Calu3 (cell line): Measurements from ENCODE around the gene SSB. TPM values are rescaled to one million over a fixed set of nuclear protein-coding genes. Genes with fewer than 3 reads are reported as not detected.

ENCODE experiments used
- BruUV-seq: library from RNA; stranded (reverse); fragments of 400-500 nt; replicated peaks from 2 replicates; lab custom pipeline; 2021; lab: Mats Ljungman, UMichigan
- CTCF ChIA-PET: fragments of 300-600 bp; sonication (Branson Sonifier 250); formaldehyde crosslinking; loops from one replicate; lab custom pipeline; 2022; ENCODE audit warnings: antibody characterized with exemption; lab: Charles Lee
- DNase-seq: peaks from one replicate; pipeline ENCODE4 v3.0.0; 2022
- H3K27ac Mint-ChIP-seq: one replicate; pipeline ENCODE4 v1.8.0; 2022; ENCODE audit warnings: mixed read lengths; ENCODE audit not compliant: unreplicated experiment
- H3K27me3 Mint-ChIP-seq: one replicate; pipeline ENCODE4 v1.8.0; 2022; ENCODE audit warnings: mixed read lengths; ENCODE audit not compliant: unreplicated experiment
- H3K36me3 Mint-ChIP-seq: one replicate; pipeline ENCODE4 v1.8.0; 2022; ENCODE audit warnings: mild to moderate bottlenecking, moderate library complexity, mixed read lengths; ENCODE audit not compliant: insufficient read depth, unreplicated experiment
- H3K4me1 Mint-ChIP-seq: one replicate; pipeline ENCODE4 v1.8.0; 2022; ENCODE audit warnings: mild to moderate bottlenecking, low read depth, mixed read lengths; ENCODE audit not compliant: unreplicated experiment
- H3K4me3 Mint-ChIP-seq: one replicate; pipeline ENCODE4 v1.8.0; 2022; ENCODE audit warnings: mild to moderate bottlenecking, low read depth, moderate library complexity, mixed read lengths; ENCODE audit not compliant: unreplicated experiment
- H3K9me3 Mint-ChIP-seq: one replicate; pipeline ENCODE4 v1.8.0; 2022; ENCODE audit warnings: low read depth, mixed read lengths; ENCODE audit not compliant: unreplicated experiment
- CTCF ChIP-seq: fragments of 200-600 bp; IDR thresholded peaks from one replicate; pipeline ENCODE4 v1.8.0; 2022; ENCODE audit warnings: antibody characterized with exemption; ENCODE audit not compliant: unreplicated experiment
- intact Hi-C: fragments of 100-400 bp; cut with micrococcal nuclease; formaldehyde crosslinking; loops from one replicate; pipeline ENCODE4 v1.10.0; 2022; ENCODE audit not compliant: unreplicated experiment
- total RNA-seq: library from RNA; stranded (reverse); gene quantifications from 2 replicates; pipeline ENCODE4 v1.2.3, GENCODE V29; 2022

Gene SSB
- total RNA-seq, 1 experiment from 2014 or later, result 143 TPM

GRCh38 chr2:169782513-169782912 is 16.2 kb upstream of the SSB start:
- Mint-ChIP-seq H3K36me3 (no peaks in the 10 kb centered on the region), H3K27me3 (no peaks in the 10 kb centered on the region), H3K4me1 (no peaks in the 10 kb centered on the region), H3K27ac (no peak overlapping the region), H3K9me3 (no peaks in the 10 kb centered on the region), H3K4me3 (no peak overlapping the region)
- no TSS peak for BruUV-seq
- intact Hi-C loops, result no loop called here
- CTCF ChIA-PET, result no interaction called here
- no peak for TF ChIP-seq CTCF
- DNase-seq, result no peak

GRCh38 chr2:169790581-169790980 is 8.1 kb upstream of the SSB start:
- no peak overlapping the region for H3K4me3 Mint-ChIP-seq
- no TSS peak for BruUV-seq
- no peak overlapping the region for H3K27ac Mint-ChIP-seq
- DNase-seq, result no peak
- H3K27me3 Mint-ChIP-seq, result no peaks in the 10 kb centered on the region
- intact Hi-C loops, result loop anchor here (2.0 kb wide), 1 partner anchor 262 kb away; no protein-coding TSS in a partner anchor
- peaks cover 6% of the 10 kb centered on the region for H3K36me3 Mint-ChIP-seq
- CTCF ChIA-PET, result interaction anchor here (0.6 to 0.9 kb wide), 3 partner anchors 37 to 138 kb away, joined by 3 to 5 read pairs (median 3); partner anchors contain the start of gene UBR3
- no peak for TF ChIP-seq CTCF
- H3K9me3 Mint-ChIP-seq, result no peaks in the 10 kb centered on the region
- H3K4me1 Mint-ChIP-seq, result no peaks in the 10 kb centered on the region

GRCh38 chr2:169795181-169795580 is 3.5 kb upstream of the SSB start:
- Mint-ChIP-seq H3K36me3 (peaks cover 18% of the 10 kb centered on the region), H3K27me3 (no peaks in the 10 kb centered on the region), H3K4me1 (no peaks in the 10 kb centered on the region), H3K9me3 (no peaks in the 10 kb centered on the region), H3K27ac (no peak overlapping the region), H3K4me3 (no peak overlapping the region)
- no peak for TF ChIP-seq CTCF
- CTCF ChIA-PET, result interaction anchor here (0.7 kb wide), 1 partner anchor 18 kb away, joined by 4 read pairs; no protein-coding TSS in a partner anchor
- no TSS peak for BruUV-seq
- no peak for DNase-seq
- intact Hi-C loops, result no loop called here

- Mint-ChIP-seq H3K27me3 (no peaks in the 10 kb centered on the region), H3K36me3 (peaks cover 18% of the 10 kb centered on the region), H3K4me3 (no peak overlapping the region), H3K4me1 (no peaks in the 10 kb centered on the region), H3K27ac (no peak overlapping the region), H3K9me3 (no peaks in the 10 kb centered on the region)
- no TSS peak for BruUV-seq
- no peak for DNase-seq
- CTCF ChIA-PET, result no interaction called here
- intact Hi-C loops, result no loop called here
- no peak for TF ChIP-seq CTCF
Measured at GRCh38 chr2:169796441-169796840, 2.2 kb upstream of the SSB start.
